UCSD-AML1 (cell line): Measurements from ENCODE around the gene EMC1.
"Not testable (repeated sequence)": the region's sequence is repeated elsewhere in the genome, so short reads cannot be mapped to it uniquely, and the experiment has no call there.

Experiments used
- DNase-seq: peaks from one replicate; lab custom pipeline; 2025; ENCODE audit not compliant: unreplicated experiment; lab: John Stamatoyannopoulos, UW

Gene EMC1

DNA sequence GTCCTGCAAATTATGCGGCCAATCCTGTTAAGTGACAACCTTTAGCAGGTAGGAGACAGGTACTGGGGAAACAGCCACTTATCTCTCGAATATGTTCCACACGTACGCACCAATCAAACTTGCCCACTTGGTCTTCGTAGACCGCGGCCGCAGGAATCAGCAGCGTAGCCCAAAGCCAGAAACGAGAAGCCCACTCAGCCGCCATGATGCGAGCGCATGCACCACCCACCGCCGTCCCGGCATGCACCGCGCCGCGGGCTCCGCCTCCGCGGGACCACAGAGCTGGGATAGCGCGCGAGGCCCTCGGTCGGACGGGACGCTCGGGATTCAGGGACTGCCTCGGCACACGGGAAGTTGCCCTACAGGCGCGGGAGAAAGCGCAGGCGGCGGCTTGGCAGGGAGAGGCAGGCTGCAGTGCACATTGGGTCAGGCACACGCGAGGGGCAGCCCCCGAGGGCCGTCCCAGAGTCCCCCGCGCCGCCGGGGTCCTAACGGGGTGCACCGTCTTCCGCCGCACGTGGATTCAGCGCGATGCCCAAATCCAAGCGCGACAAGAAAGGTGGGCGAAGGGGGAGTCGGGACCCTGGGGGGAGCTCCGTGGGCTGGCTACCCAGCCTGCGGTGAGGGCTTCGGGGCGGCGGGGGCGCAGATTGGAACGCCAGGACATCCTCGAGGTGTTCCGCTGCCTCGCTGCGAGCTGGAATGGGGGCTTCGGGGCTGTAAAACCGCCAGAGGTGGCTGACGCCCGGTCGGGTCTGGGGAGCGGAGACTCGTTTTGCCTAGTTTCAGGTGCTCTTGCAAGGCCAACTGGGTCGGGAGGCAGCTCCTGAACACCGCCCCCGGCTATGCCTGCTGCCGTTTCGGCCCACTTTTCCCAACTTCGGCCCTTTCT, at the start of gene EMC1, which contains the start of gene MRTO4:
EMC1 (minus strand) TSS at position 220 of the 892 bp plus-strand sequence; CDS start at position 205, 15 bp downstream.
MRTO4 (plus strand) TSS at position 501 of the 892 bp plus-strand sequence; CDS start at position 532, 31 bp downstream.
- DNase-seq, result peak; percentile 89

DNA sequence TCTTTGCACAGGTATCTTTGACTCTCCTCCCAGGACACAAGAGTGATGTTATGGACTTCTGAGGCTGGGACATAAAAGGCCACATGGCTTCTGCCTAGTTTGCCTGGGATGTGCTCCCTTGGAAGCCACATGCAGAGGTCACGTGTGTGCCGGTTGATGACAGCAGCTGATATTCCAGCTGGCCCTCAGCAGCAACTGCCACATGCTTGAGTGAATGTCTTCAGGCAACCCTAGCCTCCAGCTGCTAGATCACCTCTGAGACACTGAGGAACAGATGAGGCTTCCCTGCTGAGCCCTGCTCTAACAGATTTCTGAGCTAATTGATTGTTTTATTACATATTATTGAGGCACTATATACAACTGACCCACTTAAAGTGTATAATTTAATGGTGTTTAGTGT, 48.9 kb upstream of the EMC1 start:
- DNase-seq, result no peak

DNA sequence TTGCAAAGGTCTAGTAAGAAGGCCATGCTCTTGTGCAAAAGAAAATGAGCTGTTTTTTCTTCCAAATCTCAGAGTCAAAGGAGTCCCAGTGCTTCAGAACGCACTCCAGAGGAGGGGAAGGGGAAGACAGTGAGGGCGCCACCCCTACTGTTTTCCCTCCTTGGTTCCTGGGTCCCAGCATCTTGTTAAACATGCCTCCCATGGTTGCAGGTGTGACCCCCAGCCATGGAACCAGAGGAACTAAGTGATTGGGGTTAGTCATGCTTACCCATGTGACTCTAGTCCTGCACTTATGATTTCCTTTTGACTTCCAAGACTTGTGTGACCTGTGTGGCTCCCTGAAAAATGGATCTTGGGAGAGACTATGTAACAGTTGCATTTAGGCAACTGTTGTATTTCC, 43.3 kb upstream of the EMC1 start:
- DNase-seq, result no peak

DNA sequence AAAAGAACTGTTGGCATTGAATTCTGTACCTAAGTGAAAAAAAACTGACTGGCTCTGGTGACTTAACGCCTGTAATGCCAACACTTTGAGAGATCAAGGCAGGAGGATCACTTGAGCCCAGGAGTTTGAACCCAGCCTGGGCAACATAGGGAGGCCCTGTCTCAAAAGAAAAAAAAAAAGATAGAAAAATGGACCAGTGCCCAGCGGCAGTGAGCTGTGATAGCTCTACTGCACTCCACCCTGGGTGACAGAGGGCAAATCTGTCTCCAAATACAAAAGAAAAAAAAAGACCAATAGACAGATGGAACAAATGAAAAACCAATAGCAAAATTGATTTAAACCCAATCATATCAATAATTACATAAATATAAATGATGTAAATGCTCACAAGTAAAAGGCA, 37.9 kb upstream of the EMC1 start:
- no peak for DNase-seq

- not testable (repeated sequence) for DNase-seq
Observed at GRCh38 chr1:19288324-19289241, 37.3 kb upstream of the EMC1 start, which contains the start of gene AKR7A3. AKR7A3 (minus strand) TSS chr1:19288770; CDS start chr1:19288709, 61 bp downstream.

- DNase-seq, result no peak
Observed at GRCh38 chr1:19287436-19288185, 36.3 kb upstream of the EMC1 start.

DNA sequence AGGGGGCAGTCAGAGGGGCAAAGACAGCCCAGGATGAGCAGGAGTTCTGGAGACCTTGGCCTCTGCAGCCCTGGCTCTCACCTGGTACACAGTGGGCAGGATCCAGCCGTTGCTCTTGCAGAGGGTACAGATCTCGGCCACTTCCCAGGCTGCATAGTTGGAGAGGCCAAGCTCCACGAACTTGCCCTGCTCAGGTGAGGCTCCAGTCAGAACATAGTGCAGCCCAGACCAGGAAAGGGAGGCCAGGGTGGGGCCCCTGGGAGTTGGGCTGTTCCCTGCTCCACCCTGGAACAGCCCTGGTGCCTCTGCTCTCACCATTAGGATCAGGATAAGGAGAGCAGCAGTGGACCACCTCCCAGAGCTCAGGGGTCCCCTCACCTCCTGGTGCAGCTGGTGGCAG, 34.5 kb upstream of the EMC1 start:
- DNase-seq, result not testable (repeated sequence)

DNA sequence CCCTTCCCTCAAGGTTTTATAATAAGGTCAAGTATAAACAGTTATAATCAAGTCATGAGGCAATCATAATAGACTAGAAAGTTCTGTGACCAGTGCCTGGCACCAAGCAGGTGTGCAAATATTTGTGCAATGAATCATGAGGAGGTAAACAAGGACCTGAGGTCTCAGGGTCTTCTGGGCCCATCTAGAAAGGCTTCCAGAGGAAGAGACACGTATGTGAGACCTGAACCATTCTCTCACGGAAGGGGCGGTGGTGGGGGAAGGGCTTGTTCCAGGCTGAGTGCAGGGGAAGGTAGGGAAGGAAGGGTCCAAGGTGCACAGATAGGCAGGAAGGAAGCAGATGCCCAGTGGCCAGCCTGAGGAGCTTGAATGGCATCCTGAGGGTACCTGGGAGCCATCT, 34.0 kb upstream of the EMC1 start:
- DNase-seq, result not testable (repeated sequence)

DNA sequence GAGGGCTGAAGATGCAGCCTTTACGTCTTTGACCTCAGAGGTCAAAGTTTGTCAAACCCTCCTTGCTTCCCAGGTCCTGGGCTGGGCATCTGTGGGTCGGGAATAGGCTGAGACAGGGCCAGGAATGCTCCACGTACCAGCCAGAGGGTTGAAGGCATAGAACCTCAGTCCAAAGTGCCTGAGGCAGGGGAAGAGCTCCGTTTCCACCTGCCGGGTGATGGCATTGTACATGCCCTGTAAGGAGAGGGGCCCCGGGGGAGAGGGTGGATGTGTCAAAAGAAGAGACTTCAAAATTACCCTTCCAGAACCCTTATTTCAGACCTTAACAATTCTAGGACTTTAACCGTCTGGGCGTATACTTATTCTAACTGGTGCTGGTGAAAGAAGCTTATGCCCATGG, 33.6 kb upstream of the EMC1 start:
- DNase-seq, result no peak

DNA sequence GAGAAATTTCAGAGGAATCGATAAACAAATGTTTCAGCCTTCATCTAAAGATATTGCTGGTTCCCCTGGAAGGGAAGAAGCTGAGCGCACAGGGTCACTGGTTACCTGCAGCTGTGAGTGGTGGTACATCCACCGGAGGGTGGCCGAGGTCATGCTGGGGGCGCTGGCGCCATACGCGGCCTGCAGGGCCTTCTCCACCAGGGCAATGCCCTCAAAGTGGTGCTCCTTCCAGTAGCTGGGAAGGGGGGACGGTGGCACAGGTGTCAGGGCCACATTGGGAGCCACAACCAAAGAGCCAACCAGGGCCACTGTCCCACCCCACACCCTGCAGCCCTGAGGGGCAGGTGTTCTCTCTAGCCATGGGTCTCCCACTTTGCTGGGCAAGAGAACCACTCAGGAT, 32.6 kb upstream of the EMC1 start:
- DNase-seq, result no peak

DNA sequence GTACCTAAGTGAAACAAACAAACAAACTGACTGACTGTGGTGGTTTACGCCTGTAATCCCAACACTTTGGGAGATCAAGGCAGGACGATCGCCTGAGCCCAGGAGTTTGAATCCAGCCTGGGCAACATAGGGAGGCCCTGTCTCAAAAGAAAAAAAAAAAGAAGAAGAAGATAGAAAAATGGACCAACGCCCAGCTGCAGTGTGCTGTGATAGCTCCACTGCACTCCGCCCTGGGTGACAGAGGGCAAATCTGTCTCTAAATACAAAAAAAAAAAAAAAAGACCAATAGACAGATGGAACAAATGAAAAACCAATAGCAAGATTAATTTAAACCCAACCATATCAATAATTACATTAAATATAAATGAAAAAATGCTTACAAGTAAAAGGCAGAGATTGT, 23.3 kb upstream of the EMC1 start:
- DNase-seq, result no peak

DNA sequence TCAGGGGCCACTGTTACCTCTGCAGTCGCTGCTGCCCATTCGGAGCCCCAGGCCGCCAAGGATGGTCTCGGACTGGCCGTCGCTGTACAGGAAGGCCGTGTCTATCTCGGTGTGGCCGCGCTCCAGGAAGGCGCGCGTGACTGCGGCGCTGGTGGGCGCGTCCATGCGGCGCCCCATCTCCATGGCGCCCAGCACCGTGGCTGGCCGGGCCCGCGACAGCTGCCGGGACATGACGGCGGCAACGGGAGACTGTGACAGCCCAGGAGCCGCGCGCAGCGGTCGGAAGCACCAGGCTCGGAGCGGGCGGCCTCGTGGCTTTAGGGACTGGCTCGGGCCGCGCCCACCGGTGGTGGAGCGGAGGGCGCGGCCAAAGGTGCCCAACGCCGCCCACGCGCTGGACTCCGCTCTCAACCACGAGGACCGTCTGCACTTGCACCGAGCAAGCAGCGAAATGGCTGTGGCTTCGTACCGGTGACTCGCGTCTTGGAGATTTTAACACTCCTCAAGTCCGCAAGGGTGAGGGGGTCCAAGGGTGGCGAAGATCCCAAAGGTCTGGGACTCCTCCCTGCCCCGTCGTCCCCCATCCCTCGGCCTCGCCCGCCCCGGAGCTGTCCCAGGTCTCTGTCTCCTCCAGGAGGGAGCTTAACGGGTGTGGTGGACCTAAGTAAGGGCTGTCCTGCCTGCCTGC, 22.7 kb upstream of the EMC1 start:
- not testable (repeated sequence) for DNase-seq

- DNase-seq, result no peak
Observed at GRCh38 chr1:19273106-19273843, 22.0 kb upstream of the EMC1 start.

- no peak for DNase-seq
Observed at GRCh38 chr1:19272064-19272463, 20.7 kb upstream of the EMC1 start.

DNA sequence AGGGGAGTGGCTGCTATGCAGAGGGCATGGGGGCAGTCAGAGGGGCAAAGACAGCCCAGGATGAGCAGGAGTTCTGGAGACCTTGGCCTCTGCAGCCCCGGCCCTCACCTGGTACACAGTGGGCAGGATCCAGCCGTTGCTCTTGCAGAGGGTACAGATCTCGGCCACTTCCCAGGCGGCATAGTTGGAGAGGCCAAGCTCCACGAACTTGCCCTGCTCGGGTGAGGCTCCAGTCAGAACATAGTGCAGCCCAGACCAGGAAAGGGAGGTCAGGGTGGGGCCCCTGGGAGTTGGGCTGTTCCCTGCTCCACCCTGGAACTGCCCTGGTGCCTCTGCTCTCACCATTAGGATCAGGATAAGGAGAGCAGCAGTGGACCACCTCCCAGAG, 19.0 kb upstream of the EMC1 start:
- not testable (repeated sequence) for DNase-seq

GRCh38 chr1:19269427-19270342, 18.4 kb upstream of the EMC1 start:
- DNase-seq, result not testable (repeated sequence)

DNA sequence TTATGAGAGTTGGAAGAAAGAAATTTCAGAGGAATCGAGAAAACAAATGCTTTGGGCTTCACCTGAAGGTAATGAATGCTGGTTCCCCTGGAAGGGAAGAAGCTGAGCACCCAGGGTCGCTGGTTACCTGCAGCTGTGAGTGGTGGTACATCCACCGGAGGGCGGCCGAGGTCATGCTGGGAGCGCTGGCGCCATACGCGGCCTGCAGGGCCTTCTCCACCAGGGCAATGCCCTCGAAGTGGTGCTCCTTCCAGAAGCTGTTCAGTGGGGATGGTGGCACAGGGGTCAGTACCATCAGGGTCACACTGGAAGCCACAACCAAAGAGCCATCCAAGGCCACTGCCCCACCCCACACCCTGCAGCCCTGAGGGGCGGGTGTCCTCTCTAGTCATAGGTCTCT, 17.1 kb upstream of the EMC1 start:
- DNase-seq, result no peak

GRCh38 chr1:19262744-19263143, 11.4 kb upstream of the EMC1 start:
- DNase-seq, result no peak

DNA sequence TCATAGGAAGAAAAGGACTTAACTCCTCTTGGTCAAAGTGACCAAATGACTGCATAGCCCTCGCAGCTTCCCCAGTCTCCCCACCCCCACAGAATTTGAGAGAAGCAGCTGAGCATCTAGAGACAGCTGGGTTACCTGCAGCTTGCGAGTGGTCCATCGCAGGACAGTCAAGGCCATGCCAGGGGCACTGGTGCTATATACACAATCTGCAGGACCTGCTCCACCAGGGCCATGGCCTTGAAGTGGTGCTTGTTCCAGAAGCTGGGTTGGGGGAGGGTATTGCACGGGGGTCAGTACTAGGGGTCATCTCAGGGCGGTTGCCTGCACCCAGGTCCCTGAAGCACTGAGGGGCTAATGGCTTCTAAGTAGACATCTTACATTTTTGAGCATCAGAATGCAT, 10.7 kb upstream of the EMC1 start:
- DNase-seq, result no peak
